ENCODE measurements around the gene MYCBP2. TPM values are rescaled to one million over a fixed set of nuclear protein-coding genes. Genes with fewer than 3 reads are reported as not detected.

MYCBP2 gene
- total RNA-seq, 1 experiment from 2014 or later, result 57.8 TPM

- ChIA-PET POLR2A (ENCODE audit: low non-redundant PET) (interaction anchor here (0.7 kb wide), 1 partner anchor 774 kb away, joined by 3 read pairs; no protein-coding TSS in a partner anchor), CTCF (no interaction called here)
- H3K9me3 ChIP-seq (ENCODE audit: low read depth, low read length, poor library complexity, severe bottlenecking), result no peaks in the 10 kb centered on the region
- H3K4me1 ChIP-seq (ENCODE audit: insufficient read depth, low read length, poor library complexity, severe bottlenecking), result no peaks in the 10 kb centered on the region
- no peak overlapping the region for H3K27ac ChIP-seq (ENCODE audit: low read depth, low read length, poor library complexity, severe bottlenecking)
- DNase-seq (ENCODE audit: low spot score), result no peak
- TF ChIP-seq CTCF (conservative IDR thresholded peaks at IDR 0.05; ENCODE audit: low read depth, low read length) (no peak), EZH2 (IDR thresholded peaks at IDR 0.05; ENCODE audit: borderline replicate concordance, low read depth, low read length, poor library complexity, severe bottlenecking) (no peak)
- H3K27me3 ChIP-seq (replicated peaks; ENCODE audit: insufficient read depth, low read depth, low read length, poor library complexity), result no peaks in the 10 kb centered on the region
- H3K4me3 ChIP-seq (ENCODE audit: low read depth, low read length, poor library complexity, severe bottlenecking), result no peak overlapping the region
- intact Hi-C loops (cut with micrococcal nuclease; ENCODE audit: unreplicated experiment), result no loop called here
- BruUV-seq (replicated peaks), result no TSS peak
- H3K36me3 ChIP-seq (ENCODE audit: insufficient read depth, low read length, poor library complexity, severe bottlenecking), result no peaks in the 10 kb centered on the region
Observed at GRCh38 chr13:77042566-77043177, 284.2 kb downstream of the MYCBP2 start.

GRCh38 chr13:77040835-77041234 lies 286.1 kb downstream of the MYCBP2 start:
- H3K4me3 ChIP-seq (ENCODE audit: low read depth, low read length, poor library complexity, severe bottlenecking), result no peak overlapping the region
- TF ChIP-seq CTCF (conservative IDR thresholded peaks at IDR 0.05; ENCODE audit: low read depth, low read length) (no peak), EZH2 (IDR thresholded peaks at IDR 0.05; ENCODE audit: borderline replicate concordance, low read depth, low read length, poor library complexity, severe bottlenecking) (no peak)
- H3K27ac ChIP-seq (ENCODE audit: low read depth, low read length, poor library complexity, severe bottlenecking), result no peak overlapping the region
- no peaks in the 10 kb centered on the region for H3K27me3 ChIP-seq (replicated peaks; ENCODE audit: insufficient read depth, low read depth, low read length, poor library complexity)
- intact Hi-C loops (cut with micrococcal nuclease; ENCODE audit: unreplicated experiment), result no loop called here
- no peaks in the 10 kb centered on the region for H3K9me3 ChIP-seq (ENCODE audit: low read depth, low read length, poor library complexity, severe bottlenecking)
- no peaks in the 10 kb centered on the region for H3K4me1 ChIP-seq (ENCODE audit: insufficient read depth, low read length, poor library complexity, severe bottlenecking)
- no TSS peak for BruUV-seq (replicated peaks)
- CTCF ChIA-PET, result no interaction called here
- DNase-seq (ENCODE audit: low spot score), result no peak
- POLR2A ChIA-PET (ENCODE audit: low non-redundant PET), result interaction anchor here (0.6 kb wide), 1 partner anchor 14 kb away, joined by 3 read pairs; no protein-coding TSS in a partner anchor
- no peaks in the 10 kb centered on the region for H3K36me3 ChIP-seq (ENCODE audit: insufficient read depth, low read length, poor library complexity, severe bottlenecking)

DNA sequence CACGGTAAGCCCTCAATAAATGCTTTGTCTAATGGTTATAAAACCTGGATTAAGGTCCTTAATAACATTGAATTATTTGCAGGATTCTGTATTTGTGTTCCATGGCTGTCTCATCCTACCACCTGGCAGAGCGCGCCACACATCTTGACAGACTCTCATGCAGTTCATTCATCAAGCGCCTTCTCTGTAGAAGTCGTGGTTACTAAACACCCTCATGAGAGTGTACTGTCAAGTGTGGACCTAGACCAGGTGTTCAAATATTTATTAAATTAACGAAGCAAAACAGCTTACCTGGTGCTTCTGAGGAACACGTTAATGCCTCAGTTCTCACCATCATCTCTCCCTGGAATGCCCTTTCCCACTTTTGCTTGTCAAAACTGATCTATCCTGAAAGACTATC lies 286.8 kb downstream of the MYCBP2 start:
- no peak overlapping the region for H3K4me3 ChIP-seq (ENCODE audit: low read depth, low read length, poor library complexity, severe bottlenecking)
- no peaks in the 10 kb centered on the region for H3K9me3 ChIP-seq (ENCODE audit: low read depth, low read length, poor library complexity, severe bottlenecking)
- H3K4me1 ChIP-seq (ENCODE audit: insufficient read depth, low read length, poor library complexity, severe bottlenecking), result no peaks in the 10 kb centered on the region
- ChIA-PET POLR2A (ENCODE audit: low non-redundant PET) (interaction anchor here (0.6 kb wide), 1 partner anchor 15 kb away, joined by 3 read pairs; no protein-coding TSS in a partner anchor), CTCF (no interaction called here)
- H3K36me3 ChIP-seq (ENCODE audit: insufficient read depth, low read length, poor library complexity, severe bottlenecking), result no peaks in the 10 kb centered on the region
- no peak for DNase-seq (ENCODE audit: low spot score)
- no peak for TF ChIP-seq CTCF (conservative IDR thresholded peaks at IDR 0.05; ENCODE audit: low read depth, low read length)
- TF ChIP-seq EZH2 (IDR thresholded peaks at IDR 0.05; ENCODE audit: borderline replicate concordance, low read depth, low read length, poor library complexity, severe bottlenecking), result no peak
- no peaks in the 10 kb centered on the region for H3K27me3 ChIP-seq (replicated peaks; ENCODE audit: insufficient read depth, low read depth, low read length, poor library complexity)
- H3K27ac ChIP-seq (ENCODE audit: low read depth, low read length, poor library complexity, severe bottlenecking), result no peak overlapping the region
- no TSS peak for BruUV-seq (replicated peaks)
- intact Hi-C loops (cut with micrococcal nuclease; ENCODE audit: unreplicated experiment), result no loop called here
